ENCODE results near the gene MCOLN2.

The MCOLN2 gene

GRCh38 chr1:84890566-84890965 lies 106.3 kb downstream of the MCOLN2 start:
- DNase-seq: no peak

GRCh38 chr1:84889437-84889836 lies 107.5 kb downstream of the MCOLN2 start:
- DNase-seq: no peak

GRCh38 chr1:84888753-84889152 lies 108.2 kb downstream of the MCOLN2 start:
- no peak for DNase-seq

- no peak for DNase-seq
Measured at GRCh38 chr1:84887261-84887934, 109.5 kb downstream of the MCOLN2 start.

GRCh38 chr1:84885469-84885868 lies 111.4 kb downstream of the MCOLN2 start:
- DNase-seq: no peak

GRCh38 chr1:84884671-84885389 lies 112.1 kb downstream of the MCOLN2 start:
- no peak for DNase-seq

- no peak for DNase-seq
Measured at GRCh38 chr1:84883286-84883685, 113.6 kb downstream of the MCOLN2 start.

- DNase-seq: no peak
Measured at GRCh38 chr1:84877592-84877991, 119.3 kb downstream of the MCOLN2 start.

- no peak for DNase-seq
Measured at GRCh38 chr1:84876353-84876752, 120.6 kb downstream of the MCOLN2 start.

All from DMS79 (cell line).